Urothelium cell line (cell line): ENCODE results near the gene TCF21.

ENCODE experiments used
- DNase-seq: peaks from one replicate; pipeline ENCODE4 v3.0.0; 2011; ENCODE audit warnings: low spot score, mixed read lengths
- FAIRE-seq: peaks from 2 replicates; lab custom pipeline; 2011; peaks lifted over from hg19 to GRCh38; lab: Jason Lieb, UNC

TCF21 gene

GRCh38 chr6:133887880-133888230 is 1.1 kb upstream of the TCF21 start:
- FAIRE-seq = no peak

GRCh38 chr6:133889557-133890403 is 867 bp downstream of the TCF21 start:
- no peak for FAIRE-seq

More at GRCh38 chr6:133887880-133888230, 1.1 kb upstream of the TCF21 start:
- no peak for DNase-seq

GRCh38 chr6:133890711-133891148 is 1.8 kb downstream of the TCF21 start:
- FAIRE-seq (no peak), DNase-seq (no peak)

More at GRCh38 chr6:133889557-133890403, 867 bp downstream of the TCF21 start:
- DNase-seq = no peak

- DNase-seq = peak; percentile 70
- FAIRE-seq = no peak
Observed at GRCh38 chr6:133891149-133891926, 2.4 kb downstream of the TCF21 start.

GRCh38 chr6:133891927-133892812 is 3.3 kb downstream of the TCF21 start:
- FAIRE-seq (no peak), DNase-seq (no peak)

- FAIRE-seq = no peak
- DNase-seq = no peak
Observed at GRCh38 chr6:133892813-133893691, 4.1 kb downstream of the TCF21 start.

- DNase-seq (no peak), FAIRE-seq (no peak)
Observed at GRCh38 chr6:133893946-133894345, 5.0 kb downstream of the TCF21 start.

- no peak for DNase-seq
- peak; percentile 5 for FAIRE-seq
Observed at GRCh38 chr6:133894369-133894768, 5.5 kb downstream of the TCF21 start.

- DNase-seq (no peak), FAIRE-seq (no peak)
Observed at GRCh38 chr6:133894795-133895358, 6.0 kb downstream of the TCF21 start.

- DNase-seq (no peak), FAIRE-seq (no peak)
Observed at GRCh38 chr6:133895573-133896343, 6.8 kb downstream of the TCF21 start.

- DNase-seq = no peak
- no peak for FAIRE-seq
Observed at GRCh38 chr6:133896344-133896721, 7.4 kb downstream of the TCF21 start.

- FAIRE-seq = no peak
- no peak for DNase-seq
Observed at GRCh38 chr6:133898263-133898662, 9.3 kb downstream of the TCF21 start.

GRCh38 chr6:133899556-133899955 is 10.6 kb downstream of the TCF21 start:
- no peak for DNase-seq
- FAIRE-seq = no peak

- no peak for DNase-seq
- FAIRE-seq = no peak
Observed at GRCh38 chr6:133903855-133904254, 14.9 kb downstream of the TCF21 start.

GRCh38 chr6:133906050-133906449 is 17.1 kb downstream of the TCF21 start:
- FAIRE-seq (no peak), DNase-seq (no peak)

GRCh38 chr6:133916650-133917151 is 27.8 kb downstream of the TCF21 start:
- FAIRE-seq (no peak), DNase-seq (peak; percentile 67)

- DNase-seq = no peak
- no peak for FAIRE-seq
Observed at GRCh38 chr6:133917781-133918180, 28.9 kb downstream of the TCF21 start.

GRCh38 chr6:133918208-133918930 is 29.5 kb downstream of the TCF21 start:
- FAIRE-seq (no peak), DNase-seq (no peak)
